Progenitor cell of endocrine pancreas (in vitro differentiated cells): ENCODE data around the gene ATOX1. TPM values are rescaled to one million over a fixed set of nuclear protein-coding genes. Genes with fewer than 3 reads are reported as not detected.
A peak's percentile ranks its signal among the peaks of the same experiment; 100 is the strongest.

Experiments
- DNase-seq: peaks from one replicate; pipeline ENCODE4 v3.0.0; 2021; ENCODE audit warnings: low spot score; ENCODE audit not compliant: unreplicated experiment
- H3K27ac Mint-ChIP-seq: 2 replicates; pipeline ENCODE4 v1.8.0; 2021; ENCODE audit warnings: mild to moderate bottlenecking, moderate library complexity, mixed read lengths
- H3K27me3 Mint-ChIP-seq: 2 replicates; pipeline ENCODE4 v1.8.0; 2021; ENCODE audit warnings: mixed read lengths
- H3K36me3 Mint-ChIP-seq: 2 replicates; pipeline ENCODE4 v1.8.0; 2022; ENCODE audit warnings: mixed read lengths; ENCODE audit not compliant: insufficient read depth
- H3K4me1 Mint-ChIP-seq: 2 replicates; pipeline ENCODE4 v1.8.0; 2021; ENCODE audit warnings: low read depth, mixed read lengths
- H3K4me3 Mint-ChIP-seq: 2 replicates; pipeline ENCODE4 v1.8.0; 2021; ENCODE audit warnings: low read depth, mild to moderate bottlenecking, moderate library complexity, mixed read lengths
- H3K9me3 Mint-ChIP-seq: 2 replicates; pipeline ENCODE4 v1.8.0; 2021; ENCODE audit warnings: low read depth, mixed read lengths
- long read RNA-seq: library from polyadenylated mRNA; unstranded; transcript quantifications from one replicate; pipeline ENCODE4 v2.0.0, GENCODE V29; 2020
- total RNA-seq: library from RNA; stranded (reverse); gene quantifications from 2 replicates; pipeline ENCODE4 v1.2.1, GENCODE V29; 2021
- TF ChIP-seq, protein P1 (sequence below): fragments of 200-600 bp; sonication (generic); IDR thresholded peaks from one replicate; pipeline ENCODE4 v1.5.0; 2021; ENCODE audit warnings: antibody characterized with exemption, mild to moderate bottlenecking; ENCODE audit not compliant: unreplicated experiment

Gene ATOX1, protein sequence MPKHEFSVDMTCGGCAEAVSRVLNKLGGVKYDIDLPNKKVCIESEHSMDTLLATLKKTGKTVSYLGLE
- total RNA-seq = 93.8 and 108 TPM in 2 replicates
- long read RNA-seq, transcript ATOX1-201 (4 exons, 488 nt) = major isoform, 21 of 30 reads
- long read RNA-seq, partial matches to known transcripts = 0 of 30 reads
- long read RNA-seq, other reads (novel, unspliced or antisense) = 7 of 30 reads

DNA sequence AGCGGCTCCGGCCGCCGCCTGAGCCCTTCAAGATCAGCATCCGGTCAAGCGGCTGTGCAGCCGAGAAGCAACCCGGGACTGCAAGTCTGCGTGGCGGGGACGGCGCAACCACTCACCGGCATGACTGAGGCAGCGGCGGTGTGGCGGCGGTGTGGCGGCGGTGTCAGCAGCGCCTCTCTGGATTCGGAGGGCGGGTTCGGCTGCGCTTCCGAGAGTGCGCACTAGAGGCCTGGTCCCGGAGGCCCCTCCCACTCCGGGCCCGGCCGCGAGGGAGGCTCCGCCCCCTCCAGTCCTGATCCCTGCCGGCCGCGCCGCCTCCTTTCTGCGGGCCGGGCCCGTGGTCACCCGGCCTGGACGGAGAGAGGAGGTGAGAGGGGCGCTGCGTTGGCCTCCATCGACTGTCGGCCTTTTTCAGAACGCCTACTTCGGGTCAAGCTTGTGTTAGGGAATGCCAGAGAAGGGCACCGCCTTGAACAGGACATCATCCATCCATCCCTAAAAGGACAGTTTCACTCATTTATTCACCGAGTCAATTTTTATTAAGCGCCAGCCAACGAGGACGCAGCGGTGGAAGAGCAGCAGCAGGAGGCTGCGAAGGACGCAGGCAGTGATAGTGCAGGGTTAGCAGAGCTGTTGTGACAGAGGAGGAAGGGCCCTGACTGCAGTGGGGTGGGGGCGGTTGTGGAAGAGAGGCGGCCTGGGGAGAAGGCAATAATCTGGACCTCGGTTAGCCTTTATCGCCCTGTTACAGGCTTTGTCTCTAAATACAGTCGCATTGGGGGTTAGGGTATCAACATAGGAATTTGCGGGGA, at the start of gene ATOX1:
Gene ATOX1, minus strand, starts transcription at position 202 of the 812 bp plus-strand sequence. Its CDS starts 80 bp downstream, at position 122.
- peak within 1 kb of the TSS; percentile 98 for H3K27ac Mint-ChIP-seq
- no peaks in the 10 kb centered on the region for H3K36me3 Mint-ChIP-seq
- H3K9me3 Mint-ChIP-seq = no peaks in the 10 kb centered on the region
- DNase-seq = peak; percentile 89
- TF ChIP-seq, protein P1, sequence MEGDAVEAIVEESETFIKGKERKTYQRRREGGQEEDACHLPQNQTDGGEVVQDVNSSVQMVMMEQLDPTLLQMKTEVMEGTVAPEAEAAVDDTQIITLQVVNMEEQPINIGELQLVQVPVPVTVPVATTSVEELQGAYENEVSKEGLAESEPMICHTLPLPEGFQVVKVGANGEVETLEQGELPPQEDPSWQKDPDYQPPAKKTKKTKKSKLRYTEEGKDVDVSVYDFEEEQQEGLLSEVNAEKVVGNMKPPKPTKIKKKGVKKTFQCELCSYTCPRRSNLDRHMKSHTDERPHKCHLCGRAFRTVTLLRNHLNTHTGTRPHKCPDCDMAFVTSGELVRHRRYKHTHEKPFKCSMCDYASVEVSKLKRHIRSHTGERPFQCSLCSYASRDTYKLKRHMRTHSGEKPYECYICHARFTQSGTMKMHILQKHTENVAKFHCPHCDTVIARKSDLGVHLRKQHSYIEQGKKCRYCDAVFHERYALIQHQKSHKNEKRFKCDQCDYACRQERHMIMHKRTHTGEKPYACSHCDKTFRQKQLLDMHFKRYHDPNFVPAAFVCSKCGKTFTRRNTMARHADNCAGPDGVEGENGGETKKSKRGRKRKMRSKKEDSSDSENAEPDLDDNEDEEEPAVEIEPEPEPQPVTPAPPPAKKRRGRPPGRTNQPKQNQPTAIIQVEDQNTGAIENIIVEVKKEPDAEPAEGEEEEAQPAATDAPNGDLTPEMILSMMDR = no peak
- peaks cover 26% of the 10 kb centered on the region for H3K4me1 Mint-ChIP-seq
- peak within 1 kb of the TSS; percentile 80 for H3K4me3 Mint-ChIP-seq
- H3K27me3 Mint-ChIP-seq = no peaks in the 10 kb centered on the region

DNA sequence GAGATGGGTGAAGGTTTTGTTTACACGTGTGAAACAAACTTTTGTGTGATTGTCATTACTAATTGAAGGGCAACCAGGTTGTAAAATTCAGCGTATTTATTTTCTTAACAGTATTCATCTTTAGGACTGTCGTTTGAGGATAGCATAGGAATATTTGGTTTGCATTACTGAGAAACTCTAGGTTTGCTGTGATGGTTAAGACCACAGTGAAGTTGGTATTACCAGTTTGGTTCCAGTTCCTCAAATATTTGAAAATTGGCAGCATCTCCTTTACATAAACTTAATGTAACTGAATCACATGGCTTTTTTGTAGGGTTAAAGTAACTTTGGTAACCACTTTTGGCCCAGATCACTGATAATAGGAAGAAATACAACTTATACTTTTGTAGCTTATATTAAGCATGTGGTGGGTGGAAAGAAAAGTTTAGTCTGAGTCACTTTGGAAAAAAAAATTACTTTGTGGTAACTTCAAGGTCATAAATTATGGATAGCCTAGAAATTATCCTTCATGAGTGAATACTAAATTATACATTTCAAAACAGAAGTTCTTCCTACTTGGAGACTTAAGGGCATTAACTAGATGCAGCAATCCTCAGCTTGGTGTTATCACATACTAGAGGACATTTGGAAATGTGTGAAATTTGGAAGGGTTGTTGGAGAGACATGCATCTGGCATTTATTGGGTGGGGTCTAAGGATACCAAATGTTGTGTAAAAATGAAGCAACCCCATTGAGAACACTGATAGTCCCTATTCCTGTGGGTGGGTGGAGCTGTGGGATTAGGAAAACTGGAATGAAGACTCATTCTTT, 47.2 kb upstream of the ATOX1 start:
- Mint-ChIP-seq H3K27ac (no peak overlapping the region), H3K4me1 (no peaks in the 10 kb centered on the region), H3K4me3 (no peak overlapping the region), H3K36me3 (peaks cover 36% of the 10 kb centered on the region), H3K9me3 (no peaks in the 10 kb centered on the region), H3K27me3 (no peaks in the 10 kb centered on the region)
- DNase-seq = no peak
- TF ChIP-seq, protein P1 = no peak

DNA sequence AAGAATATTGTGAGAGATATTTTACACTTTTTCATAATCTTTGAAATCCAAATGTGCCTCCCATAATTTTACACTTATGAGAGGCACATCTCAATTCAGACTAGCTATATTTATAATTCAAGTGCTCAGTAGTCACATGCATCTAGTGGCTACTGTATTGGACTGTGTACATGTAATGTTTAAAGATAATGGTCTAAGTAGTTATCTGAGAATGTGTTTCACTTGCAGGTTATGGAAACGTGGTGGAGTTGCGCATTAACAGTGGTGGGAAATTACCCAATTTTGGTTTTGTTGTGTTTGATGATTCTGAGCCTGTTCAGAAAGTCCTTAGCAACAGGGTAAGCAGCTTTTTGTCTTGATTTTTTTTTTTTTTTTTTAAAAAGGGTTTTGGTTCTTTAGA, 42.1 kb upstream of the ATOX1 start:
- no peaks in the 10 kb centered on the region for H3K27me3 Mint-ChIP-seq
- no peak for DNase-seq
- no peaks in the 10 kb centered on the region for H3K9me3 Mint-ChIP-seq
- peaks cover 40% of the 10 kb centered on the region for H3K36me3 Mint-ChIP-seq
- no peaks in the 10 kb centered on the region for H3K4me1 Mint-ChIP-seq
- TF ChIP-seq, protein P1 = no peak
- no peak overlapping the region for H3K27ac Mint-ChIP-seq
- no peak overlapping the region for H3K4me3 Mint-ChIP-seq

DNA sequence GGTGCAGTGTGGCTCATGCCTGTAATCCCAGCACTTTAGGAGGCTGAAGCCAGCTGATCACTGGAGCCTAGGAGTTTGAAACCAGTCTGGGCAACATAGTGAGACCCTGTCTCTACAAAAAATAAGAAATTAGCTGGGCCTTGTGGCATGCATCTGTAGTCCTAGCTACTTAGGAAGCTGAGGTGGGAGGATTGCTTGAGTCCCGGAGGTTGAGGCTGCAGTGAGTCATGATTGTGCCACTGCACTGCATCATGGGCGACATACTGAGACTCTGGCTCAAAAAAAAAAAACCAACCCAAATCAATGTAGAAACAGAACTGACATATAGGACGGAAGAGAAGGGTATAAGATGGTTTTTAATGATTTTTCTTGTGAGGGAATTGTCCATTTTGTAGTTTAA, 41.0 kb upstream of the ATOX1 start:
- peaks cover 41% of the 10 kb centered on the region for H3K36me3 Mint-ChIP-seq
- TF ChIP-seq, protein P1 = no peak
- no peaks in the 10 kb centered on the region for H3K4me1 Mint-ChIP-seq
- H3K27ac Mint-ChIP-seq = no peak overlapping the region
- no peaks in the 10 kb centered on the region for H3K9me3 Mint-ChIP-seq
- H3K27me3 Mint-ChIP-seq = no peaks in the 10 kb centered on the region
- no peak for DNase-seq
- H3K4me3 Mint-ChIP-seq = no peak overlapping the region

DNA sequence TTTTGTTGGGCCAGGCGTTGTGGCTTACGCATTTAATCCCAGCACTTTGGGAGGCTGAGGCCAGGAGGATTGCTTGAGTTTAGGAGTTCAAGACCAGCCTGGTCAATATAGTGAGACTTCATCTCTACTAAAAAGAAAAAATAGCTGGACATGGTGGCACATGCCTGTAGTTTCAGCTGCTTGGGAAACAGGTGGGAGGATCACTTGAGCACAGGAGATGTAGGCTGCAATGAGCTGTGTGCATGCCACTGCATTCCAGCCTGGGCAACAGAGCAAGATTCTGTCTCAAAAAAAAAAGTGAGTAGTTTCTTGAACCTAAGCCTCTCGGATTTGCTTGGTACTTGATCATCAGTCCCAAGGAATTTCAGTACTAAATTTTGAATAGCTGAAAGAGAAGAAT, 40.2 kb upstream of the ATOX1 start:
- TF ChIP-seq, protein P1 = no peak
- no peak for DNase-seq
- Mint-ChIP-seq H3K36me3 (peaks cover 43% of the 10 kb centered on the region), H3K4me1 (no peaks in the 10 kb centered on the region), H3K9me3 (no peaks in the 10 kb centered on the region), H3K27ac (no peak overlapping the region), H3K4me3 (no peak overlapping the region), H3K27me3 (no peaks in the 10 kb centered on the region)
